HG02623 (cell line): Measurements from ENCODE around the gene SMARCE1.
"Not testable (repeated sequence)": the region's sequence is repeated elsewhere in the genome, so short reads cannot be mapped to it uniquely, and the experiment has no call there.

ENCODE experiments used
- ATAC-seq: cut with Tn5 transposase; IDR thresholded peaks from one replicate; pipeline ENCODE4 v1.9.1; 2021; ENCODE audit warnings: moderate library complexity; ENCODE audit not compliant: unreplicated experiment

SMARCE1 gene

GRCh38 chr17:40586264-40586663 is 61.4 kb downstream of the SMARCE1 start:
- ATAC-seq: not testable (repeated sequence)

- not testable (repeated sequence) for ATAC-seq
Measured at GRCh38 chr17:40584950-40585349, 62.7 kb downstream of the SMARCE1 start.

GRCh38 chr17:40582328-40582901 is 65.2 kb downstream of the SMARCE1 start:
- ATAC-seq: peak; percentile 80

- ATAC-seq: no peak
Measured at GRCh38 chr17:40580140-40580539, 67.5 kb downstream of the SMARCE1 start.

- no peak for ATAC-seq
Measured at GRCh38 chr17:40579471-40579870, 68.1 kb downstream of the SMARCE1 start.

- peak; percentile 46 for ATAC-seq
Measured at GRCh38 chr17:40577611-40578065, 70.0 kb downstream of the SMARCE1 start.

GRCh38 chr17:40576113-40576740 is 71.4 kb downstream of the SMARCE1 start:
- ATAC-seq: no peak
